Left cardiac atrium (tissue), 4 donors: ENCODE results near the gene MIA3. TPM values are rescaled to one million over a fixed set of nuclear protein-coding genes. Genes with fewer than 3 reads are reported as not detected.
"Not testable (repeated sequence)": the region's sequence is repeated elsewhere in the genome, so short reads cannot be mapped to it uniquely, and the experiment has no call there.

ENCODE experiments used
- ATAC-seq, 2 donors: fragments of 200-7000 bp; cut with Tn5 transposase; one replicate each; pipeline ENCODE4 v1.9.1; 2020; ENCODE audit warnings: mild to moderate bottlenecking in 2 of 2, moderate library complexity in 2 of 2
- DNase-seq: peaks from one replicate; pipeline ENCODE4 v3.0.0-alpha.2; 2020
- intact Hi-C, 2 donors: fragments of 100-400 bp; cut with DNase I; formaldehyde crosslinking; loops; one replicate each; pipeline versions ENCODE4 v1.14.1 to v1.15.1; 2022 to 2023
- total RNA-seq, 2 donors: library from RNA; stranded (reverse); fragmentation: NEBNext Ultra II Directional; extraction: Animal tissue kit (Norgen Biotek cat#: 25700); gene quantifications; one replicate each; pipeline ENCODE4 v1.2.1, GENCODE V29; 2021
- donor health status: DM: no; HTN: yes; CAD: no.
- donor health status: DM: no; HTN: yes; CAD: no; lungs with severe emphysema.
- donor health status: DM: yes; HTN: yes; CAD: no.
- donor health status: Dilated cardiomyopathy.

Gene MIA3
- total RNA-seq, 2 donors from 2014 or later: 52.9 to 55.8 TPM

DNA sequence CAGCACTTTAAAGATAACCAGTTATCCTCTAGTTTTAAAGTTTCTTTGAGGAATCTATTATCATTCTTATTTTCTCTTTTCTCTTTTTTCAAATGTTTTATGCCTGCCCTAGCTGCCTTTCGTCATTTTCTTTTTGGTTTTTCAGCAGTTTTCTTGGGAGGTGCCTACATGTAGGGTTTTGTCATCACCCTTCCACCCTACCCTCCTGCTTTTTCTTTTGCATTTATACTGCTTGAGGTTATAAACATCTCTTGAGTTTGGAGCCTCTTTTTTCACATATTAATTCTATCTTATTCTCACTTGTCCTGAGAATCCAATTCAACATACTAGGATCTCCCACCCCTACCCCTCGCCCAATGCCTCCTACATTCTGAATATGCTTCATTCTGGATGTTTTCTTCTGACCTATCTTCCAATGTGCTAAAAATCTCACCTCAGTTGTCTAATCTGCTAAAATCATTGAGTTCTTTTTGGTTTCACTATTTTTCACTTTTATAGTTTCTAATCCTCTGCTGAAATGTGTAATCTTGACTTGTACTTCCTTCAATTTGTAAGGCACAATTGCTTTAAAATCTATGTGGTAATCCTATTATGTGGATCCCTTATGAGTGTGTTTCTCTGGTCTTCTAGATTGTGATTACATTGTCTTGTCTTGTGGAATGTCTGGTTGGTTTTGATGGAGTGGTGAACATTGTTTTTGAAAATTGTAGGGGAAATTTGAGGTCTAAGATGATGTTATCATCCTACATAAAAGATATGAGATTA is 38.7 kb downstream of the MIA3 start:
- ATAC-seq (no peak), DNase-seq (no peak)
- intact Hi-C loops: no loop called here

DNA sequence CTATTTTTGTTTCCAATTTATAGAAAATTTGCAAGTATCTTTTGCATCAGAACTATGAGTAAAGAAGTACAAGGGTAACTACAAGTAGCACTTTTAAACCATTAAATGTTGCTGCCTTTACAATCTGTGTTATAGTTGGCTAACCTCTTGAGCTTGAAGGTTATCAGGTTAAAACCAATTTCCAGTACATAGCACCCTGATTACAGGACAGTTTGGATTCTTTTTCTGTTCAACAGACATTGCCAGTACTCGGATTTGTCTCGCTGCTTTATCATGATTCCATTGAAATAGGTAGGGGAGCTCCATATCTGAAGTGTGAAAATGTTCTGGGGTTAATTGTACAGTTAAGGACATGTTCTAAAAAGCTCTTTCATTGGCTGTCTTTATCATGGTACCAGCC is 40.0 kb downstream of the MIA3 start:
- DNase-seq (no peak), ATAC-seq (no peak)
- intact Hi-C loops: no loop called here

DNA sequence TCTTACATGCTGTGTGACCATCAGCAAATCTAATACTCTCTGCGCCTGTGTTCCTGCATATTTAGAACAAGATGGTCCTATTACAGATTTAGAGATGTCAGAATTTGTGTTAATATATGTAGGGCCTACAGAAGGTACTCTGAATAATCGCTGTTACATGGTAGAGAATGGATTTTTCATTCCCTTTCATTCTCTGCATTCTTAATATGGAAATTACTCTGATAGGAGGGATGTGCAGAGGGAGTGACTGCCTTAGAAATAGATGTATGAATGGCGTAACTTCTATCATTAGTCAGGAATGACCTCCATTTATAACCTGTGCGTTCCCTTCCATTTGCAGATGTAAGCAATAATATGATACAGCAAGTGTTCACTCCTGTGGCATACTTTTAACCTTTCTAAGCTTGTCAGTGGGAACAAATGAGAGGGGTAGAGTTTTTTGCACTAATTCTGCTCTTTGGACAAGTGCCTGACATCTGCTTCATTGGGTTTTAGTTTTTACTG is 45.6 kb downstream of the MIA3 start:
- no peak for DNase-seq
- ATAC-seq: no peak
- intact Hi-C loops: no loop called here

DNA sequence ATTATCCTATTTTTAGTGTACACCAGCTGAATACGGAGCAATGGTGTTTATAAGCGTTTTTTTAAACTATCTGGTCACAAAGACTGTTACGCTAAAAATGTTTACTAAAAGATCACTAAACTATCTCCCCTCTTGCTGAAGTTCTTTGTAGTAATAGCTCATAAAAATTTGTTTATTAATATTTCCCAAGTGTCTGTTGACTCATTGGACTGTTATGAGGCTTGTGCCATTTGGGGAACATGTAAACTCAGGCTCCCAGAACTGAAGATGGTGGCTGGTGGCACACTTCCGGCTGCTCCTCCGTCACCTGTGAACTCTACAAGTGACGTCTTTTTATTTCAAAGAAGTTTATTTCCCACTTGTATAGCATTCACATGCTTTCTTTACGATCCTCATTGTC is 48.1 kb downstream of the MIA3 start:
- intact Hi-C loops: no loop called here
- ATAC-seq (no peak), DNase-seq (no peak)

DNA sequence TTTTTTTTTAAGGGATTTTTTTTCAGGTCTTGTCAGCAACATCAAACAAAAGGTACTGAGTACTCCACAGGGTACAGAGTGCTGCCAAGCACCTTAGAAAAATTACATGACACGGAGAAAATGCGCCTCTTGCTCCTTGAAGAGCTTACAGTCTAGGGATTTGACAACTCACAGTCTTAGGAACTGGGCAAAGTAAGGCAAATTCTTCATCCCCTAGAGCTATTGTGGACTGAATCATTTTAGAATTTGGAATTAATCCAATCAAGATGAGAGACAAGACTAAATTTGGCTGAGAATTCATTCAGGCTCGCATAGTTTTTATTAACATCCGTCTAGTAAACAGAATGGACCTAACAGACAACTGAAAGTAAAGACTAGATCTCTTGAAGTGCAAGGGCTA is 50.3 kb downstream of the MIA3 start:
- DNase-seq, intact Hi-C loops: not testable (repeated sequence)
- ATAC-seq: peak in 1 of 2 donors; percentile 56

DNA sequence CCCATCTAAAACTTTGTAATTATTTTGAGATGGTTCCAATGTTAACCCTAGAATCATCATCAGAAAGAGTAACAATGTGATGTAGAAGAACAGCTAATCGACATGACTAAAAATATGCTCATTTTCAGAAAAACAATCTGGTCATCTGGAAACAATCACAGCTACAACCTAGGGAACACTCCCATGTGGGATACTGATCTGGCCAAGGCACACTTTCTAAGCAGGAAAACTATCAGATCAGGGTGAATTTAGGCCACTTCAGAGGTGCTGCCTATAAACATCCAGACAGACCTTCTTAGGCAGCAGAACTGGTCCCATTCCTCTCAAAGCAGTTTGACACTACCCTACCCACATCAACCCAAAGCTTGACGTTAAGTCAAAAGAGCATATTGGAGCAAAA is 51.2 kb downstream of the MIA3 start:
- DNase-seq, ATAC-seq, intact Hi-C loops: not testable (repeated sequence)

DNA sequence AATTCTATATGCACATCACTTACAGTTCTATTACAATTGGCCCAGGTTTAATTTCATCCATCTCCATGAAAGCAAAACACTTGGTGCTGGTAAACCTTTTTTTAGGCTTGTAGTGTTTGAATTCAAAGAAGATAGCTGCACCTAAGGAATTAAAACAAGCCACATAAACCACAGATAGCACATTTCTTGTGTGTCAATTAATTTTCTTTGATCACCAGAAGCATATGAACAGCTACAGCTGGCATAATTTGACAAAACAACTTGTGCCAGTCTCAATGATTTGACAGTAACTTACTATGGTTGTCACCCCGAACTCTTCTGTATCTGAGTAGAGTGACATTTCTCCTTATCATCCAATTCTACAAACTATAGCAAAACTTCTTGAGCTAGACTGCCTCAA is 52.2 kb downstream of the MIA3 start:
- intact Hi-C loops: no loop called here
- no peak for ATAC-seq
- no peak for DNase-seq

DNA sequence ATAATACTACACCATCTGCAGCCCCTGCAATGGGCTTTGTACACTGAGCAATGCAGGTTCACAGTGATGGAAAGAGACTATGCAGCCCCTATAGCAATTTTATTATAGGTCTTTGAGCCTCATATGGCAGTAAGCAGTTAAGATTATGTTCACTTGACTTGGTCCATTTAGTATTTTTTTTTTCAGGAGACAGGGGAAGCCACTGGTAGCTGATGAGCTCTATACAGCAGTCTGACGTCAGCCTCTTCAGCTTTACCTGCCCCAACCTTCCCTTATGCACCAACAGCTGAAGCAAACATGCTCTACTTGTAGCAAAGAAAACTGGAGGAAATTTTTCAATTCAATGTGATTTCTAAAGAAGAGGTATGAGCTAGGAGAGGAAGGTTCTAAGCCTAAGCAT is 62.2 kb downstream of the MIA3 start:
- intact Hi-C loops: no loop called here
- no peak for ATAC-seq
- no peak for DNase-seq

DNA sequence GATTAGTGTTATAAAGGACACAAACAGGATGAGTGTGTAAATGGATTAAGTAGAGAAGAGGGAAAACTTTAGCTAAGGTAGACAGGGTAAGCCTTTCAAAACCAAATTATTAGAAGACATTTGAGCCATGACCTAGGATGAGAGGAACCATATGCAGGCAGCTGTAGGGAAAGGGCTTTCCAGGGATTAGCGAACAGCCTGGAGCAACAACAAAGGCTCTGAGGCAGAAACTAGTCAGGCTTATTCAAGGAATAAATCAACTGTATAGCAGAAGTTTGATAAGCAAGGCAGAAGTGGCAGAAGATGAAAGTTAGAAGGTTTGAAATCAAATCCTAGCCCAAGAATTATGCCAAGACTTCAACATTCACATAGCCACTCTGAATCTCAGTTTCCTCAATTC is 73.1 kb downstream of the MIA3 start:
- intact Hi-C loops: no loop called here
- no peak for DNase-seq

DNA sequence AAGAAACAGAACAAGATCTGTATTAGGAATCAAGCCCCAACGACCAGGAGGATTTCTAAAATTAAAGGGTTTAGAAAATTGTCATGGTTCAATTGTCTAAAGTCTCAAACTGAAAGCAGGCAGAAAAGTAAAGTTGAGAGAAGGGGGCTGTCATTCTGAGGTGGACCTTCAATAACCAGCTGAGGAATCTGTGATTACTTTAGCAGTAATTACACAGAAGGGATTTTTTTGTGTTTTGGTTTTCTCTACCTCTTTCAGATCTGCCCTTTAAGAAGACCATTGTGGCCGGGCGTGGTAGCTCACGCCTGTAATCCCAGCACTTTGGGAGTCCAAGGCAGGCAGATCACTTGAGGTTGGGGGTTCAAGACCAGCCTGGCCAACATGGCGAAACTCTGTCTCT is 77.0 kb downstream of the MIA3 start:
- ATAC-seq: no peak
- intact Hi-C loops: no loop called here
- no peak for DNase-seq

More for the DNA sequence above, 73.1 kb downstream of the MIA3 start:
- no peak for ATAC-seq

DNA sequence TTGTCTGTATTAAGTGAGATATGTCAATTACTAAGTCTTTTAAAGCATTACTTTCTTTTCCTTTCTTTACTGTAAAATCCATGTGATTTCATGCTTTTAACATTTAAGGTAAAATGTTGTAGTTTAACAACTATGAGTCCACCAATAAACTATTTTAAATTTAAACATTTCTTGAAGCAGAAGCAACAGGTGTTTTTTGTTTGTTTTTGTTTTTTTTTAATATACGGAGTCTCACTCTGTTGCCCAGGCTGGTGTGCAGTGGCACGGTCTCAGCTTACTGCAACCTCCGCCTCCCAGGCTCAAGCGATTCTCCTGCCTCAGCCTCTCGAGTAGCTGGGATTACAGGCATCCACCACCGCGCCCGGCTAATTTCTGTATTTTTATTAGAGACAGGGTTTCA is 78.8 kb downstream of the MIA3 start:
- no peak for DNase-seq
- ATAC-seq: no peak
- intact Hi-C loops: no loop called here

DNA sequence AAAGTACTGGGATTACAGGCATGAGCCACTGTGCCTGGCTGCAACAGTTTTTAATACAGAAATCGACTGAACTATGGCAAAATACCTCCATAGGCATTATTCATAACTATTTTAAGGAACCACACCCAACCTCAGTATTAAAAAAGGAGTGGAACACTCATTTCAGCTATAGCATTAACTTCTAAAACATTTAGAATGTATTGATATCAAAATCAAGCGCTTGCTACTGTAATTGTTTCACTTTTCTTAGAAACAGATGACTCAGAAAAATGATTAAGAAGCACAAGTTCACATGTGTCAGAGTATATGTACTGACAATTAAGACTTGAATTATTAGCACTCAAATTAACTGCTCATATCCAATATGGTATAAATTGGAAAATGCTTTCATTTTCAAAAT is 79.3 kb downstream of the MIA3 start:
- intact Hi-C loops: no loop called here
- DNase-seq (no peak), ATAC-seq (no peak)

DNA sequence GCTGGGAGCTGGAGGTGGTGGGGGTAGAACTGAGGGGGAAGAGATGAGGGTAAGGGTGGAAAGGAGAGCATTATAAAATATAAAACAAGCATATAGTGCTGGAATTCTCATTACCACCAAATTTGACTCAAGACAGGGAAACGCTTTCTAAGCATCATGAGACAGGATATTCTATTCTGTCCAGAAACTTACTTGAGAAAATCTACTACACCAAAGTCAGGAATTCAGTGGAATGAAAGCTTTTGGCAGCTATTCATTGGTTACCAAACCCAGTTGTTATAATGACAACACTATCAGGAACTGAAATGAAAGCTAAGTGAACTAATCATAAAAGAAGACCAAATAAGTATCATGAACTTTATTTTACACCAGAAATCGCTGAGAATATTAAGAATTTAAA is 79.9 kb downstream of the MIA3 start:
- intact Hi-C loops: no loop called here
- peak; percentile 30 to 34 for ATAC-seq
- DNase-seq: no peak

DNA sequence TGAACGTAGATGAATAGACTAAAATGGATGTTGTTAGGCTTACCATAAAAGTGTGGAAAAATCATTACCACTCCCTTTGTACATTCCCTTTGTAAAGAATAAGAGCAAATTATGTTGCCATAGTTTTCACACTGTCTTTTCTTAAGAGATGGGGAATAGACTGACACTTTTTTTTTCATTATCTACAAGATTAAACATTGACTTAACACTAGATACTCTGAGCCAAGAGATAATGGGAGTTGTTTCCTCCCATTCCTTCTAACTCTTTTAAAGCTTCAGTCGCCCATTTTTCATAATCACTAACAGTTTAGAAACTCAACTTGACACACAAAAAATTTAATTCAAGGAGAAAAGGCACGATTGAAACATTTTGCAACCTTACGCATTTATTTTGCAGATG is 84.3 kb downstream of the MIA3 start:
- DNase-seq (no peak), ATAC-seq (peak in 1 of 2 donors; percentile 56)
- intact Hi-C loops: no loop called here

DNA sequence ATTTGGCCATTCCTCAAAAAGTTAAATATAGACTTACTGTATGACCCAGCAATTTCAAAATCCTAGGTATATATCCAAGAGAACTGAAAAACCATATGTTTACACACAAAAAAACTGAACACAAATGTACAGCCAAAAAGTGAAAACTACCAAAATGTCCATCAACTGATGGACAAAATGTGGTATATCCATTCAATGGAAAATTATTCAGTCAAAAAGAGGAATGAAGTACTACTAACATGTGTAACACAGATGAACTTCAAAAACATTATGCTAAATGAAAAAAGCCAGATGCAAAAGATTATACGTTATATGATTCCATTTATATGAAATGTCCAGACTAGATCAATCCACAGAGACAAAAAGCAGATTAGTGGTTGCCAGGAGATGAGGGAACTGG is 86.4 kb downstream of the MIA3 start:
- intact Hi-C loops: no loop called here
- ATAC-seq (no peak), DNase-seq (no peak)

DNA sequence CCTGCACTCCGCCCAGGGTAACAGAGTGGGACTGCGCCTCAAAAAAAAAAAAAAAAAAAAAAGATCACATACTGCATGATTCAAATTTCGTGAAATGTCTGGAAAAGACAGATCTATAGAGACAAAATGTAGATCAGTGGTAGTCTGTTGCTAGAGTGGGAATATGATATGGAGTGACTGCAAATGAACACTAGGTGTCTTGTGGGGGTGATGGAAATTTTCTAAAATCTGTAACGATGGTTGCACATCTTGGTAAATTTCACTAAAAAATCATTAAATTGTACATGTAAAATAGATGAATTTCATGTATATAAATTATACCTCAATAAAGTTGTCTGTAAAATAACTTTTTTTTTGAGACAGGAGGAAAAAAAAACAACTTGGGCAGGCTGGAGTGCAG is 88.9 kb downstream of the MIA3 start:
- no peak for DNase-seq
- ATAC-seq: no peak
- intact Hi-C loops: no loop called here

DNA sequence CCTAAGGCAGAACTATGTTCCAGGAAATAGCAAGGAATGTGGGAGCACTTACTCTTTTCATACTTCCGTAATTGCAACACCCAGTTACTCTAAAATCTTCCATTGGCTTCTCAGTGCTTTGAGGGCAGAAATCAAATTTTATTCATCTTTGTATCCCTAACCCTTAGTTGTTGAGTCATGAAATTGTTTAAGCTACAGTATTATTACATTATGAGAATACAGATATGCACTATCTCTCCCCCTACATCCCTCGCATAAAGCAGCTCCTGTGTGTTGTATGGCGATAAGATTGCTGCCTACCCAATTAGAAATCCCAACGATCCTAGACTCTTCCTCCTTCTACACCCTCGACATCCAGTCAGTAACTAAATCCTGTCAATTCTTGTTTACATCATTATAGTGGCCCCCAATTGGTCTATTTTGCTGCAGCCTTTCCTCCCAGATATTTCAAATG is 91.8 kb downstream of the MIA3 start:
- no peak for ATAC-seq
- no peak for DNase-seq
- intact Hi-C loops: loop anchor here in 1 of 2 donors (10.0 kb wide), 1 partner anchor 245 kb away; no protein-coding TSS in a partner anchor

DNA sequence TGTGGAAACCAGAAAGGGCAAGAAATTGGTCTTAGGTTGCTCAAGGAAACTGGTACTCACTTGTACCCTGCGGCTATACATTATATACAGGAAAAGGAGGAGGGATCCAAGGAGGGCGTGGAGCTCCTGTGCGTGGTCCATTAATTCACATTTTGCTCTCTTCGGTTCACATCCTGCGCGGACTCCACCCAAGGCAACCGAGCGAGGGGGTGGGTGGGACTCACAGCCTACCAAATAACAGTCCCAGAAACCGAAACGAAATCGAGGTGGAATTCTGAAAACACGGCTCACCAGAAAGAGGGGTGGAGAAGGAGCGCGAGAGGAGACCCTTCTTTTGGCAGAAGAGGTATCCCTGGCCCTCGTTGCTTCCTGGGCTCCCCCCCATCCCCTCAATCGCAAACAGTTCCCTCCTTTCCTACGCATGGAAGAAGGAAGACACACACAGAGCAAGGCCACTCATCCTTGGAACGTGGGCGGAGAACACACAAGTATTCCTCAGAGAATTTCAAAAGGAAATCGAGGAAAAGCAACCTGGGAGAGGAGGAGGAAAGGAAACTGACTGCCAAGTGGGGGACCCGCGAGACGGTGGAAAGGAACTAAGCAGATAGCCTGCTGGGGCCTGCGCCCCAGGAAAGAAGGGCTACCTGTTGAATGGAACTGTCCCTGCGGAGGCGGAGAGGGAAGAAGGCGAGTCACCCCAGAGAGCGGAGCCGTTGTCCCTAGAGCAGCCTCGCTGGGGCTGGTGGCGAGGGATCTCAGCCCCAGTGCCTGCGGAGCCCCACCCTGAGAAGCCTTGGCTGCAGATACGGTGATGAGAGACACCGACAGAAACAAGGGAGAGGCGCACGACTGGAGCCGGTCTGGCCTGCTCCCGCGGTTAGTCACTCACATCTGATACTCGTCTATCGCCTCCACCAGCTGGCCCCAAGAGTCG is 93.7 kb downstream of the MIA3 start:
- peak; percentile 23 to 62 for ATAC-seq
- intact Hi-C loops: loop anchor here in 1 of 2 donors (10.0 kb wide), 1 partner anchor 247 kb away; no protein-coding TSS in a partner anchor
- peak; percentile 68 for DNase-seq

DNA sequence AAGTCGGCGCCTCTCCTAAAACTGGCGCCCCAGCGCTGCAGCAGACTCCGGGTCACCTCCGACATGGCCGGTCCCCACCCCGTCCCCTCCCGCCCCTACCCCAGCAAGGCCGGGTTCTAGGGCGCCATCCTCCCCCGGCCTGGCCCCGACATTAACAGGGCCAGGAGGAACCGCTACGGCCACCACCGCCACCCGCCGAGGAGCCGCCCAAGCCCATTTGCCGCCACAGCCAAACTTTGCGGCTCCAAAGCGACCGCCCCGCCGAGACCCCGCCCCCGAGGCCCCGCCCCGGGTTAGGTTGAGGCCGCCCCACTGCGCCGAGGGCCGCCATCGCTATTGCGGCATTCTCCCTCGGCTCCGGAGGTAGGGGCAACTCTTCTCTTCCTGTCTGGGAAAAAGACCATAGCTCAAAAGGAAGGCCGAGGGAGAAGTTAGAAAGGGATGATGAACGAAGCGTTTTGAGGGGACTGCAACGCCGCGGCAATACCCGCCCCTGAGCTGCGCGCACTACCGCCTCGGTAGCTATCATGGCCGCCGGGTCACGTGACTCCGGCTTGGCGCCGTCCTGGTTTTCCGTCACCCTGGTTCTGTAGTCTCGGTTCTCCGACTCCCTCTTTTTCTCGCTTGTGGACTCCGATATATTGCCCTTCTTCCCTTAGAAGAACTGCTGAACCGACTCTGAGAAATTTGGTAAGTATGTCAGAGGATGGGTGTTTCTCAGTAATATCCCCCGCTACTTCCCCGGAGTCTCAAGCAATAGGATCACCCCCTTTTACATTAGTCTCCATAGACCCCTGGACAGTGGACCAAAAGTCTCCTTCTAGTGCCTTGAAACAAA is 94.6 kb downstream of the MIA3 start, which contains the start of the genes AIDA and BROX:
Gene AIDA (minus strand): TSS at position 239 of the 838 bp plus-strand sequence. CDS start 174 bp downstream, at position 65.
Gene BROX (plus strand): TSS at position 312 of the 838 bp plus-strand sequence. CDS start 3,136 bp downstream, outside the sequence.
- intact Hi-C loops: loop anchor here in 1 of 2 donors (10.0 kb wide), 1 partner anchor 248 kb away; no protein-coding TSS in a partner anchor
- ATAC-seq (peak; percentile 94 to 96), DNase-seq (peak; percentile 96)
